ENCODE data around the gene EXD1. TPM values are rescaled to one million over a fixed set of nuclear protein-coding genes. Genes with fewer than 3 reads are reported as not detected.

The EXD1 gene
- total and polyA plus RNA-seq, 2 of the 13 experiments (the other 11 are each of a cell fraction or from before 2014, with no cell fraction given), result not detected

DNA sequence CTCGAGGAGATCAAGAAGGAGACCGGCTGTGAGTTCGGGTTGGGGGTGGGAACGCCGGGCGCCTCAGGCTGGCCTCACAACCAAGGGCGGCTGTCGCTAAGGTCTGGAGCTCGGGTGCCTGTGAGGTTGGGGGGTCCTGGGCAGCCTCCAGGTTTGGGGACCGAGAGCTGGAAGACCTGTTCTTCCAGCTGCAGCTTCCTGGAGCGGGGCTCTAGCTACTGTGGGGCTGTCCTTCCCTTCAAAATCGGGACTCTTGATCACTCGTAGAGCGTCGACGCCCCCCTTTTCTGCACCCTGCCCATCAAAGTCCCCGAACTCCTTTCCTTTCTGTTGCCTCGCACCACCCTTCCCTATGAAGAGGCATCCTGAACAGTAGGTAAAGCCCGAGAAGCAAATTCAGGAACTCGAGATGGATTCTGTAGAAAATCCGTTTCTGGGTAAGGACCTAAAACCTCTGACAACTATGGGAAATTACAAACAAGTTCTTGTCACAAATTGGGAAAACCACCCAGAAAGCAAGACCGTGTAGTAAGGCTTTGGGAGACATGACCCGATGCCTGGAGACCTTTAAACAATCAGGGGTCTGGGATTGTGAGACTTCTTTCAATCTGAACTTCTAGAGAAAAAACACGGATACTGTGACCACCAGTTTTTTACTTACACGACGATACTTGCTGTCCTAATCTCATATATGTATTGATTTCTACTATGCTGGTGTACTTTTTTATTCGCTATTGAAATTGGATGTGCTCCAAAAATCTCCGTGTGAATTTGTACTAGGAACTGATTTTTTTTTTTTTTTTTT, 1.1 kb upstream of the EXD1 start (continued):
- TF ChIP-seq, protein P1, sequence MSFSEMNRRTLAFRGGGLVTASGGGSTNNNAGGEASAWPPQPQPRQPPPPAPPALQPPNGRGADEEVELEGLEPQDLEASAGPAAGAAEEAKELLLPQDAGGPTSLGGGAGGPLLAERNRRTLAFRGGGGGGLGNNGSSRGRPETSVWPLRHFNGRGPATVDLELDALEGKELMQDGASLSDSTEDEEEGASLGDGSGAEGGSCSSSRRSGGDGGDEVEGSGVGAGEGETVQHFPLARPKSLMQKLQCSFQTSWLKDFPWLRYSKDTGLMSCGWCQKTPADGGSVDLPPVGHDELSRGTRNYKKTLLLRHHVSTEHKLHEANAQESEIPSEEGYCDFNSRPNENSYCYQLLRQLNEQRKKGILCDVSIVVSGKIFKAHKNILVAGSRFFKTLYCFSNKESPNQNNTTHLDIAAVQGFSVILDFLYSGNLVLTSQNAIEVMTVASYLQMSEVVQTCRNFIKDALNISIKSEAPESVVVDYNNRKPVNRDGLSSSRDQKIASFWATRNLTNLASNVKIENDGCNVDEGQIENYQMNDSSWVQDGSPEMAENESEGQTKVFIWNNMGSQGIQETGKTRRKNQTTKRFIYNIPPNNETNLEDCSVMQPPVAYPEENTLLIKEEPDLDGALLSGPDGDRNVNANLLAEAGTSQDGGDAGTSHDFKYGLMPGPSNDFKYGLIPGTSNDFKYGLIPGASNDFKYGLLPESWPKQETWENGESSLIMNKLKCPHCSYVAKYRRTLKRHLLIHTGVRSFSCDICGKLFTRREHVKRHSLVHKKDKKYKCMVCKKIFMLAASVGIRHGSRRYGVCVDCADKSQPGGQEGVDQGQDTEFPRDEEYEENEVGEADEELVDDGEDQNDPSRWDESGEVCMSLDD (CRISPR knock-in tag; IDR thresholded peaks at IDR 0.05; ENCODE audit: borderline replicate concordance), result no peak
- TF ChIP-seq NFE2L1 (CRISPR knock-in tag; IDR thresholded peaks at IDR 0.05; ENCODE audit: borderline replicate concordance) (peak; percentile 15; the same call in 1 of the 2 replicates), ZSCAN31 (CRISPR knock-in tag; IDR thresholded peaks at IDR 0.05; ENCODE audit: low read depth) (no peak), KDM6A (CRISPR knock-in tag; IDR thresholded peaks at IDR 0.05; ENCODE audit: low read depth) (no peak), ZNF713 (CRISPR knock-in tag; IDR thresholded peaks at IDR 0.05) (peak; percentile 39; the same call in 1 of the 2 replicates), SIX1 (CRISPR knock-in tag; IDR thresholded peaks at IDR 0.05; ENCODE audit: borderline replicate concordance) (no peak), HOXD1 (CRISPR knock-in tag; IDR thresholded peaks at IDR 0.05) (no peak), NR2F2 (IDR thresholded peaks at IDR 0.05; ENCODE audit: borderline replicate concordance, low read depth) (no peak), ZNF556 (CRISPR knock-in tag; IDR thresholded peaks at IDR 0.05; ENCODE audit: borderline replicate concordance) (0 out of 2 replicates have a peak, but pooled peaks have one; percentile 2), GTF3A (CRISPR knock-in tag; conservative IDR thresholded peaks at IDR 0.05) (no peak), PHF5A (CRISPR knock-in tag; IDR thresholded peaks at IDR 0.05; ENCODE audit: low read depth, unreplicated experiment) (no peak), SALL1 (CRISPR knock-in tag; IDR thresholded peaks at IDR 0.05) (no peak), ZBTB38 (CRISPR knock-in tag; IDR thresholded peaks at IDR 0.05) (no peak), GABPA (IDR thresholded peaks at IDR 0.05; ENCODE audit: low read depth, low read length) (no peak), GABPA (CRISPR knock-in tag; IDR thresholded peaks at IDR 0.05; ENCODE audit: low read depth) (no peak), PHF21A (CRISPR knock-in tag; IDR thresholded peaks at IDR 0.05) (no peak), EHMT2 (IDR thresholded peaks at IDR 0.05; ENCODE audit: borderline replicate concordance, low read depth, low read length) (no peak), ZNF367 (CRISPR knock-in tag; IDR thresholded peaks at IDR 0.05; ENCODE audit: borderline replicate concordance) (no peak), SOX6 (IDR thresholded peaks at IDR 0.05) (no peak), SOX6 (CRISPR knock-in tag; IDR thresholded peaks at IDR 0.05) (no peak), FOXO1 (CRISPR knock-in tag; IDR thresholded peaks at IDR 0.05) (no peak), FOXK2 (IDR thresholded peaks at IDR 0.05) (no peak), ATRX (CRISPR knock-in tag; IDR thresholded peaks at IDR 0.05; ENCODE audit: borderline replicate concordance) (no peak)
- TF ChIP-seq, protein P2, sequence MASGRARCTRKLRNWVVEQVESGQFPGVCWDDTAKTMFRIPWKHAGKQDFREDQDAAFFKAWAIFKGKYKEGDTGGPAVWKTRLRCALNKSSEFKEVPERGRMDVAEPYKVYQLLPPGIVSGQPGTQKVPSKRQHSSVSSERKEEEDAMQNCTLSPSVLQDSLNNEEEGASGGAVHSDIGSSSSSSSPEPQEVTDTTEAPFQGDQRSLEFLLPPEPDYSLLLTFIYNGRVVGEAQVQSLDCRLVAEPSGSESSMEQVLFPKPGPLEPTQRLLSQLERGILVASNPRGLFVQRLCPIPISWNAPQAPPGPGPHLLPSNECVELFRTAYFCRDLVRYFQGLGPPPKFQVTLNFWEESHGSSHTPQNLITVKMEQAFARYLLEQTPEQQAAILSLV (CRISPR knock-in tag; IDR thresholded peaks at IDR 0.05; ENCODE audit: borderline replicate concordance), result peak; percentile 54; the same call in 1 of the 2 replicates
- TF ChIP-seq, protein P3, sequence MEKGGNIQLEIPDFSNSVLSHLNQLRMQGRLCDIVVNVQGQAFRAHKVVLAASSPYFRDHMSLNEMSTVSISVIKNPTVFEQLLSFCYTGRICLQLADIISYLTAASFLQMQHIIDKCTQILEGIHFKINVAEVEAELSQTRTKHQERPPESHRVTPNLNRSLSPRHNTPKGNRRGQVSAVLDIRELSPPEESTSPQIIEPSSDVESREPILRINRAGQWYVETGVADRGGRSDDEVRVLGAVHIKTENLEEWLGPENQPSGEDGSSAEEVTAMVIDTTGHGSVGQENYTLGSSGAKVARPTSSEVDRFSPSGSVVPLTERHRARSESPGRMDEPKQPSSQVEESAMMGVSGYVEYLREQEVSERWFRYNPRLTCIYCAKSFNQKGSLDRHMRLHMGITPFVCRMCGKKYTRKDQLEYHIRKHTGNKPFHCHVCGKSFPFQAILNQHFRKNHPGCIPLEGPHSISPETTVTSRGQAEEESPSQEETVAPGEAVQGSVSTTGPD (CRISPR knock-in tag; IDR thresholded peaks at IDR 0.05), result no peak
- TF ChIP-seq, protein P4, sequence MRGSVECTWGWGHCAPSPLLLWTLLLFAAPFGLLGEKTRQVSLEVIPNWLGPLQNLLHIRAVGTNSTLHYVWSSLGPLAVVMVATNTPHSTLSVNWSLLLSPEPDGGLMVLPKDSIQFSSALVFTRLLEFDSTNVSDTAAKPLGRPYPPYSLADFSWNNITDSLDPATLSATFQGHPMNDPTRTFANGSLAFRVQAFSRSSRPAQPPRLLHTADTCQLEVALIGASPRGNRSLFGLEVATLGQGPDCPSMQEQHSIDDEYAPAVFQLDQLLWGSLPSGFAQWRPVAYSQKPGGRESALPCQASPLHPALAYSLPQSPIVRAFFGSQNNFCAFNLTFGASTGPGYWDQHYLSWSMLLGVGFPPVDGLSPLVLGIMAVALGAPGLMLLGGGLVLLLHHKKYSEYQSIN (CRISPR knock-in tag; IDR thresholded peaks at IDR 0.05; ENCODE audit: borderline replicate concordance), result no peak

Measured in HepG2 (cell line).